ENCODE measurements around the gene PRLHR. TPM values are rescaled to one million over a fixed set of nuclear protein-coding genes. Genes with fewer than 3 reads are reported as not detected.

Gene PRLHR
- total and polyA plus RNA-seq, 9 donors, result 0.06 to 0.57 (median 0.14) TPM; not detected in 5

- no peak overlapping the region for H3K4me3 ChIP-seq
- 75 to 77% (median 77%) methylated on average over 10 of the region's 10 CpGs for WGBS, 3 donors
Observed at GRCh38 chr10:118605694-118606093, 10.2 kb upstream of the PRLHR start.

GRCh38 chr10:118596426-118597124 is 1.1 kb upstream of the PRLHR start:
- no peak overlapping the region for H3K27ac ChIP-seq
- peaks cover 0 to 7% of the 10 kb centered on the region in 2 donors for H3K9me3 ChIP-seq
- peaks cover 3% of the 10 kb centered on the region for H3K4me1 ChIP-seq (ENCODE audit: insufficient read depth)
- no peak for TF ChIP-seq CTCF (IDR thresholded peaks at IDR 0.05)
- no peak for TF ChIP-seq EP300 (IDR thresholded peaks at IDR 0.05)
- no peak for TF ChIP-seq POLR2A (IDR thresholded peaks at IDR 0.05)
- intact Hi-C loops (cut with DNase I), result no loop called here
- no peak for DNase-seq
- WGBS, 3 donors, result 3 to 4% (median 3%) methylated on average over 16 of the region's 16 CpGs
- H3K36me3 ChIP-seq, result no peaks in the 10 kb centered on the region
- H3K4me3 ChIP-seq, result no peak overlapping the region
- H3K27me3 ChIP-seq, result no peaks in the 10 kb centered on the region

More at GRCh38 chr10:118605694-118606093, 10.2 kb upstream of the PRLHR start:
- H3K27ac ChIP-seq, result no peak overlapping the region
- no peak for TF ChIP-seq CTCF (IDR thresholded peaks at IDR 0.05)
- no peak for TF ChIP-seq EP300 (IDR thresholded peaks at IDR 0.05)
- no peak for TF ChIP-seq POLR2A (IDR thresholded peaks at IDR 0.05)
- DNase-seq, result no peak
- H3K36me3 ChIP-seq, result no peaks in the 10 kb centered on the region
- no peaks in the 10 kb centered on the region for H3K27me3 ChIP-seq
- intact Hi-C loops (cut with DNase I), result no loop called here
- H3K9me3 ChIP-seq, result peaks cover 0 to 12% of the 10 kb centered on the region in 2 donors
- H3K4me1 ChIP-seq (ENCODE audit: insufficient read depth), result no peaks in the 10 kb centered on the region

GRCh38 chr10:118595064-118595420 is 406 bp downstream of the PRLHR start:
- H3K4me3 ChIP-seq, result no peak overlapping the region
- DNase-seq, result no peak
- 8 to 12% (median 9%) methylated on average over 22 of the region's 22 CpGs for WGBS, 3 donors
- H3K36me3 ChIP-seq, result no peaks in the 10 kb centered on the region
- H3K4me1 ChIP-seq (ENCODE audit: insufficient read depth), result peaks cover 3% of the 10 kb centered on the region
- no peak for TF ChIP-seq CTCF (IDR thresholded peaks at IDR 0.05)
- intact Hi-C loops (cut with DNase I), result no loop called here
- no peak overlapping the region for H3K27ac ChIP-seq
- peaks cover 0 to 7% of the 10 kb centered on the region in 2 donors for H3K9me3 ChIP-seq
- H3K27me3 ChIP-seq, result no peaks in the 10 kb centered on the region

- peak; percentile 25 to 81 (median 38) for DNase-seq
- Histone ChIP-seq H3K4me3 (no peak overlapping the region), H3K27me3 (no peaks in the 10 kb centered on the region), H3K36me3 (no peaks in the 10 kb centered on the region), H3K27ac (no peak overlapping the region), H3K9me3 (peaks cover 0 to 7% of the 10 kb centered on the region in 2 donors), H3K4me1 (ENCODE audit: insufficient read depth) (peaks cover 3% of the 10 kb centered on the region)
- 4 to 12% (median 10%) methylated on average over 31 to 70 of the region's 70 CpGs for WGBS, 3 donors
- intact Hi-C loops (cut with DNase I), result no loop called here
- no peak for TF ChIP-seq EP300 (IDR thresholded peaks at IDR 0.05)
- TF ChIP-seq POLR2A (IDR thresholded peaks at IDR 0.05), result no peak
- TF ChIP-seq CTCF (IDR thresholded peaks at IDR 0.05), result no peak
Observed at GRCh38 chr10:118594392-118595063, 920 bp downstream of the PRLHR start.
